Measurements from ENCODE around the gene FXYD1. TPM values are rescaled to one million over a fixed set of nuclear protein-coding genes. Genes with fewer than 3 reads are reported as not detected.

Gene FXYD1
- total and polyA plus RNA-seq, 2 of the 8 experiments (the other 6 are each of a cell fraction or from before 2014, with no cell fraction given) = 1.6 to 8.1 TPM

- H4K8ac ChIP-seq (ENCODE audit: extremely low read depth, insufficient read depth, low read length) = no peak overlapping the region
- no peaks in the 10 kb centered on the region; the same call in 1 of the 2 replicates for H3K79me1 ChIP-seq (ENCODE audit: low read depth, low read length)
- H4K5ac ChIP-seq (ENCODE audit: insufficient read length, low read depth, low read length) = no peak overlapping the region
- no peak overlapping the region for H3K4ac ChIP-seq (replicated peaks; ENCODE audit: insufficient read length, low read depth, low read length)
- 66% methylated on average over 5 of the region's 5 CpGs; no CpG with 5 or more reads in 1 of the 2 experiments for WGBS, 2 experiments (ENCODE audit: extremely low coverage in 1 of 2, insufficient coverage in 1 of 2, insufficient read length in 1 of 2, insufficient replicate concordance in 2 of 2, low coverage in 1 of 2, low lambda C conversion rate in 2 of 2, missing lambda C conversion rate in 1 of 2)
- peaks cover 8 to 62% (median 37%) of the 10 kb centered on the region in 4 experiments; a peak in 7 of 8 replicates for H3K36me3 ChIP-seq (ENCODE audit: control insufficient read depth in 2 of 4, insufficient read depth in 4 of 4, low read length in 3 of 4)
- H2BK15ac ChIP-seq (ENCODE audit: low read length) = no peak overlapping the region
- H3K79me2 ChIP-seq (ENCODE audit: control insufficient read depth in 1 of 2, insufficient read depth in 2 of 2, low read length in 2 of 2) = no peaks in the 10 kb centered on the region
- H3K9me3 ChIP-seq (ENCODE audit: insufficient read depth in 2 of 2, low read depth in 1 of 2, low read length in 1 of 2) = 0 out of 4 replicates have a peak, but pooled peaks cover 0 to 2% of the 10 kb centered on the region in 2 experiments
- H4K20me1 ChIP-seq (replicated peaks in 1 of 2; ENCODE audit: control insufficient read depth in 1 of 2, insufficient read depth in 2 of 2, low read length in 2 of 2) = peaks cover 0 to 3% of the 10 kb centered on the region in 2 experiments
- no peak overlapping the region for H4K91ac ChIP-seq (replicated peaks; ENCODE audit: insufficient read length, low read length)
- no peak overlapping the region for H2AFZ ChIP-seq (ENCODE audit: low read length)
- ChIA-PET CTCF (ENCODE audit: partially characterized antibody) (interaction anchor here (1.6 kb wide), 1 partner anchor 39 kb away, joined by 3 read pairs; no protein-coding TSS in a partner anchor), POLR2A (ENCODE audit: partially characterized antibody) (interaction anchor here (1.5 kb wide), 1 partner anchor 8 kb away, joined by 3 read pairs; no protein-coding TSS in a partner anchor)
- H3K18ac ChIP-seq (ENCODE audit: extremely low read depth, low read length) = no peak overlapping the region
- no peaks in the 10 kb centered on the region for H3K23me2 ChIP-seq (ENCODE audit: low read depth, low read length)
- no peak overlapping the region for H2BK120ac ChIP-seq (replicated peaks; ENCODE audit: low read depth, low read length)
- no peak overlapping the region for H3K27ac ChIP-seq (ENCODE audit: low read depth, low read length)
- DNase-seq (ENCODE audit: low read depth in 1 of 2, low spot score in 2 of 2) (no peak), FAIRE-seq (no peak)
- no peaks in the 10 kb centered on the region for H3K27me3 ChIP-seq (replicated peaks in 1 of 4; ENCODE audit: control insufficient read depth in 3 of 4, extremely low read depth in 1 of 4, insufficient read depth in 3 of 4, low read length in 3 of 4)
- no peak overlapping the region for H2BK5ac ChIP-seq (ENCODE audit: low read depth, low read length)
- H3K23ac ChIP-seq (ENCODE audit: insufficient read length) = no peak overlapping the region
- no peak overlapping the region for H3K14ac ChIP-seq (ENCODE audit: insufficient read length)
- H3K9ac ChIP-seq (replicated peaks in 1 of 4; ENCODE audit: extremely low read depth in 1 of 4, low read depth in 3 of 4, low read length in 3 of 4) = no peak overlapping the region
- H3K56ac ChIP-seq (replicated peaks; ENCODE audit: insufficient read length, low read depth, low read length) = no peak overlapping the region
- H3K4me1 ChIP-seq (replicated peaks in 1 of 4; ENCODE audit: control insufficient read depth in 3 of 4, insufficient read depth in 4 of 4, low read length in 3 of 4) = no peaks in the 10 kb centered on the region
- H2AK5ac ChIP-seq (ENCODE audit: low read depth, low read length) = no peak overlapping the region
- no peak overlapping the region for H2BK20ac ChIP-seq (ENCODE audit: low read length)
- H3K4me2 ChIP-seq (ENCODE audit: insufficient read depth in 1 of 2, low read depth in 2 of 2, low read length in 2 of 2) = no peak overlapping the region
- H3K4me3 ChIP-seq (ENCODE audit: extremely low read depth in 1 of 4, insufficient read depth in 2 of 4, low read depth in 3 of 4, low read length in 4 of 4) = no peak overlapping the region
- H2BK12ac ChIP-seq (ENCODE audit: low read depth, low read length) = no peak overlapping the region
- TF ChIP-seq CHD2 (IDR thresholded peaks at IDR 0.05; ENCODE audit: low read length) = no peak
- TF ChIP-seq GTF2F1 (IDR thresholded peaks at IDR 0.05; ENCODE audit: borderline replicate concordance, low read depth, low read length) = no peak
- TF ChIP-seq CHD1 (IDR thresholded peaks at IDR 0.05; ENCODE audit: low read depth, low read length) = no peak
- no peak for TF ChIP-seq SIX5 (IDR thresholded peaks at IDR 0.05; ENCODE audit: low read depth, low read length)
- no peak for TF ChIP-seq POLR2AphosphoS5 (IDR thresholded peaks at IDR 0.05; ENCODE audit: low read depth, low read length)
- TF ChIP-seq TBP (IDR thresholded peaks at IDR 0.05; ENCODE audit: low read depth, low read length) = no peak
- TF ChIP-seq BCL11A (IDR thresholded peaks at IDR 0.05; ENCODE audit: low read depth in 2 of 2, low read length in 2 of 2) = no peak
- TF ChIP-seq SIN3A (conservative IDR thresholded peaks at IDR 0.05 in 1 of 2, IDR thresholded peaks at IDR 0.05 in 1 of 2; ENCODE audit: low read depth in 1 of 2, low read length in 2 of 2) = no peak
- no peak for TF ChIP-seq RXRA (IDR thresholded peaks at IDR 0.05; ENCODE audit: insufficient read depth, low read depth, low read length)
- no peak for TF ChIP-seq BACH1 (IDR thresholded peaks at IDR 0.05; ENCODE audit: low read length)
- TF ChIP-seq SP4 (IDR thresholded peaks at IDR 0.05; ENCODE audit: low read length) = no peak
- TF ChIP-seq RAD21 (IDR thresholded peaks at IDR 0.05 in 1 of 2, conservative IDR thresholded peaks at IDR 0.05 in 1 of 2; ENCODE audit: low read depth in 2 of 2, low read length in 2 of 2) = no peak
- TF ChIP-seq FOSL1 (IDR thresholded peaks at IDR 0.05; ENCODE audit: insufficient read depth, low read depth, low read length) = no peak
Measured at GRCh38 chr19:35165200-35166058, 26.8 kb downstream of the FXYD1 start.

Data from H1 (cell line).